SJSA1 (cell line): ENCODE results near the gene AATK. TPM values are rescaled to one million over a fixed set of nuclear protein-coding genes. Genes with fewer than 3 reads are reported as not detected.
A peak's percentile ranks its signal among the peaks of the same experiment; 100 is the strongest.

Source experiments
- DNase-seq, 2 experiments: peaks; one replicate each; pipeline ENCODE4 v3.0.0-alpha.2; 2015 to 2020; ENCODE audit warnings: low spot score in 2 of 2, low read depth in 1 of 2
- H3K27ac ChIP-seq: fragments of 250-450 bp; sonication (Bioruptor Pico); 2 replicates; pipeline ENCODE4 v1.5.1; 2020; ENCODE audit warnings: mild to moderate bottlenecking, moderate library complexity
- H3K27me3 ChIP-seq: fragments of 250-450 bp; sonication (Bioruptor Pico); replicated peaks from 2 replicates; pipeline ENCODE4 v1.5.1; 2020; ENCODE audit warnings: mild to moderate bottlenecking, moderate library complexity
- H3K36me3 ChIP-seq: fragments of 250-450 bp; sonication (Bioruptor Pico); 2 replicates; pipeline ENCODE4 v1.5.1; 2020; ENCODE audit warnings: mild to moderate bottlenecking
- H3K4me1 ChIP-seq: fragments of 250-450 bp; sonication (Bioruptor Pico); replicated peaks from 2 replicates; pipeline ENCODE4 v1.6.1; 2021; ENCODE audit warnings: mild to moderate bottlenecking
- H3K4me3 ChIP-seq: fragments of 250-450 bp; sonication (Bioruptor Pico); 2 replicates; pipeline ENCODE4 v1.5.1; 2020; ENCODE audit warnings: mild to moderate bottlenecking
- H3K9me3 ChIP-seq: fragments of 250-450 bp; sonication (Bioruptor Pico); replicated peaks from 2 replicates; pipeline ENCODE4 v1.5.1; 2020; ENCODE audit warnings: mild to moderate bottlenecking
- total RNA-seq: library from RNA; depleted of rRNA; stranded (reverse); fragments of >200 nt; shearing (Covaris generic); gene quantifications from 2 replicates; pipeline ENCODE4 v1.2.3, GENCODE V29; 2014

The AATK gene
- total RNA-seq, 1 experiment from 2014 or later = 0.18 TPM

- H3K36me3 ChIP-seq = peaks cover 24% of the 10 kb centered on the region
- peaks cover 23% of the 10 kb centered on the region for H3K4me1 ChIP-seq
- H3K27ac ChIP-seq = no peak overlapping the region
- no peak for DNase-seq
- no peak overlapping the region for H3K4me3 ChIP-seq
- H3K27me3 ChIP-seq = peaks cover 27% of the 10 kb centered on the region
- peaks cover 4% of the 10 kb centered on the region; the same call in 1 of the 2 replicates for H3K9me3 ChIP-seq
These were observed 49.3 kb downstream of the AATK start for GRCh38 chr17:81116704-81117103.

GRCh38 chr17:81115749-81116464, 50.1 kb downstream of the AATK start:
- Histone ChIP-seq H3K4me1 (peaks cover 23% of the 10 kb centered on the region), H3K27me3 (peaks cover 19% of the 10 kb centered on the region; the same call in 1 of the 2 replicates), H3K27ac (no peak overlapping the region), H3K36me3 (peaks cover 24% of the 10 kb centered on the region), H3K4me3 (no peak overlapping the region), H3K9me3 (peaks cover 4% of the 10 kb centered on the region; the same call in 1 of the 2 replicates)
- DNase-seq = no peak

GRCh38 chr17:81115219-81115618, 50.8 kb downstream of the AATK start:
- H3K4me1 ChIP-seq = peaks cover 21% of the 10 kb centered on the region
- no peak overlapping the region for H3K27ac ChIP-seq
- peaks cover 30% of the 10 kb centered on the region for H3K36me3 ChIP-seq
- peaks cover 4% of the 10 kb centered on the region; the same call in 1 of the 2 replicates for H3K9me3 ChIP-seq
- no peak for DNase-seq
- H3K4me3 ChIP-seq = no peak overlapping the region
- peaks cover 12% of the 10 kb centered on the region; the same call in 1 of the 2 replicates for H3K27me3 ChIP-seq

GRCh38 chr17:81114351-81115093, 51.5 kb downstream of the AATK start:
- Histone ChIP-seq H3K4me3 (no peak overlapping the region), H3K27me3 (0 out of 2 replicates have a peak, but pooled peaks cover 6% of the 10 kb centered on the region), H3K4me1 (peaks cover 14% of the 10 kb centered on the region), H3K27ac (no peak overlapping the region), H3K36me3 (peaks cover 37% of the 10 kb centered on the region), H3K9me3 (0 out of 2 replicates have a peak, but pooled peaks cover 4% of the 10 kb centered on the region)
- DNase-seq = no peak

- Histone ChIP-seq H3K36me3 (peaks cover 47% of the 10 kb centered on the region), H3K27me3 (no peaks in the 10 kb centered on the region), H3K9me3 (0 out of 2 replicates have a peak, but pooled peaks cover 3% of the 10 kb centered on the region), H3K4me3 (no peak overlapping the region), H3K4me1 (peaks cover 1% of the 10 kb centered on the region), H3K27ac (no peak overlapping the region)
- DNase-seq = no peak
These were observed 52.8 kb downstream of the AATK start for GRCh38 chr17:81113158-81113724.

GRCh38 chr17:81112450-81112849, 53.6 kb downstream of the AATK start:
- H3K9me3 ChIP-seq = no peaks in the 10 kb centered on the region
- no peak overlapping the region for H3K4me3 ChIP-seq

GRCh38 chr17:81111066-81111465, 55.0 kb downstream of the AATK start:
- H3K4me3 ChIP-seq = no peak overlapping the region
- no peaks in the 10 kb centered on the region for H3K9me3 ChIP-seq
- no peaks in the 10 kb centered on the region for H3K4me1 ChIP-seq
- DNase-seq = no peak
- peaks cover 55% of the 10 kb centered on the region for H3K36me3 ChIP-seq
- H3K27ac ChIP-seq = no peak overlapping the region
- no peaks in the 10 kb centered on the region for H3K27me3 ChIP-seq

More at GRCh38 chr17:81112450-81112849, 53.6 kb downstream of the AATK start:
- Histone ChIP-seq H3K27ac (no peak overlapping the region), H3K36me3 (peaks cover 50% of the 10 kb centered on the region), H3K27me3 (no peaks in the 10 kb centered on the region), H3K4me1 (no peaks in the 10 kb centered on the region)
- DNase-seq = no peak

- Histone ChIP-seq H3K9me3 (no peaks in the 10 kb centered on the region), H3K27me3 (no peaks in the 10 kb centered on the region), H3K27ac (no peak overlapping the region), H3K36me3 (peaks cover 56% of the 10 kb centered on the region), H3K4me3 (no peak overlapping the region), H3K4me1 (no peaks in the 10 kb centered on the region)
- DNase-seq = no peak
These were observed 55.5 kb downstream of the AATK start for GRCh38 chr17:81110488-81111040.

- DNase-seq = no peak
- Histone ChIP-seq H3K4me3 (no peak overlapping the region), H3K27me3 (no peaks in the 10 kb centered on the region)
These were observed 56.1 kb downstream of the AATK start for GRCh38 chr17:81109957-81110356.

GRCh38 chr17:81108220-81108619, 57.8 kb downstream of the AATK start:
- H3K9me3 ChIP-seq = no peaks in the 10 kb centered on the region
- DNase-seq = no peak
- no peak overlapping the region for H3K4me3 ChIP-seq
- no peaks in the 10 kb centered on the region for H3K4me1 ChIP-seq
- H3K36me3 ChIP-seq = peaks cover 80% of the 10 kb centered on the region
- no peaks in the 10 kb centered on the region for H3K27me3 ChIP-seq
- H3K27ac ChIP-seq = no peak overlapping the region

More at GRCh38 chr17:81109957-81110356, 56.1 kb downstream of the AATK start:
- H3K4me1 ChIP-seq = no peaks in the 10 kb centered on the region
- H3K9me3 ChIP-seq = no peaks in the 10 kb centered on the region
- peaks cover 62% of the 10 kb centered on the region for H3K36me3 ChIP-seq
- H3K27ac ChIP-seq = no peak overlapping the region

- no peak overlapping the region for H3K4me3 ChIP-seq
- H3K27ac ChIP-seq = no peak overlapping the region
- H3K36me3 ChIP-seq = peaks cover 88% of the 10 kb centered on the region
- no peaks in the 10 kb centered on the region for H3K4me1 ChIP-seq
- no peaks in the 10 kb centered on the region for H3K9me3 ChIP-seq
- DNase-seq = peak in 1 of 2 experiments; percentile 64
- no peaks in the 10 kb centered on the region for H3K27me3 ChIP-seq
These were observed 59.3 kb downstream of the AATK start for GRCh38 chr17:81106716-81107115.

- Histone ChIP-seq H3K36me3 (peaks cover 84% of the 10 kb centered on the region), H3K9me3 (no peaks in the 10 kb centered on the region), H3K4me1 (peaks cover 3% of the 10 kb centered on the region), H3K27ac (no peak overlapping the region), H3K4me3 (no peak overlapping the region), H3K27me3 (no peaks in the 10 kb centered on the region)
- no peak for DNase-seq
These were observed 62.6 kb downstream of the AATK start for GRCh38 chr17:81103379-81103778.

GRCh38 chr17:81102869-81103268, 63.2 kb downstream of the AATK start:
- no peak overlapping the region for H3K4me3 ChIP-seq
- DNase-seq = no peak
- no peaks in the 10 kb centered on the region for H3K9me3 ChIP-seq
- H3K4me1 ChIP-seq = peaks cover 8% of the 10 kb centered on the region
- H3K27ac ChIP-seq = no peak overlapping the region
- peaks cover 80% of the 10 kb centered on the region for H3K36me3 ChIP-seq
- no peaks in the 10 kb centered on the region for H3K27me3 ChIP-seq
